NCI-H1092 (cell line): ENCODE results near the gene ADAMTS15.
"Not testable (repeated sequence)": the region's sequence is repeated elsewhere in the genome, so short reads cannot be mapped to it uniquely, and the experiment has no call there.

ENCODE experiments used
- DNase-seq: peaks from one replicate; lab custom pipeline; 2025; lab: John Stamatoyannopoulos, UW

Gene ADAMTS15

DNA sequence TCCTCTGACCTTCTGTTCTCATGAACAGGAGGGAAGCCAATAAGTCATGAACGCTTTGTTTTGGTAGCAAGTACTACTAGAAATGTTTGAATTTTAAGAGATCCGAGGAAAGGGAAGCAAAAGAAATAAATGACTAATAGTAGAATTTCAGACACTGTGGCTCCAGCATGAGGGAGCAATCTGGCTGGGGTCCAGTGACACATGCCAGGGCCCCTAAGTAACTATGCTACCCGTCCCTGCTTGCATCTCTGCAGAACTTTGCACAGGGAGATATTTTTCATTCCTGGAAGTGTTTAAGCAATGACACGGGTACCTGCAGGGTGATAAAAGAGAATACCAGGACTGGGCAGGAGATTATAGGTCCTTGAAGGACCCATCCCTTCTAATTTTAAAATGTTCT lies 12.8 kb upstream of the ADAMTS15 start:
- no peak for DNase-seq

DNA sequence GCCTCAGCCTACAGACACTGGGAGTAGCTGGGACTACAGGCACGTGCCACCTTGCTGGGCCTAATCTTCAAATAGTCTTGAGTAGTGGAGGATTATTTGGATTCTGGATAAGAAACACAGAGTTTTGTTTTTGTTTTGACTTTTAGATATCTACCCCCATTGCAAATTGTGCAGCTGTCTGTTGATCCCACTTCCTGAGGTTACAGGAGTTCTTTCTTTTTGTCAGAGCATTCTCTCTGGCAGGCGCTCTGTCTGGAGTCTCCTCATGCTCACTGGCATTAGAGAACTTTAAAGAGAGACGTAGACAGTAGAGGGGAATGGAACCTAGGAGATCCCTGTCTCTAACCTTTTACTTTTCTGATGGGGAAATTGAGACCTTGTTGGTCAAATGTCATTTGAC lies 12.3 kb upstream of the ADAMTS15 start:
- no peak for DNase-seq

GRCh38 chr11:130437848-130438247 lies 10.6 kb upstream of the ADAMTS15 start:
- DNase-seq, result no peak

GRCh38 chr11:130438401-130439159 lies 9.9 kb upstream of the ADAMTS15 start:
- DNase-seq, result not testable (repeated sequence)

GRCh38 chr11:130439160-130439519 lies 9.3 kb upstream of the ADAMTS15 start:
- DNase-seq, result no peak

GRCh38 chr11:130439876-130440275 lies 8.6 kb upstream of the ADAMTS15 start:
- no peak for DNase-seq

- DNase-seq, result no peak
These were observed 6.7 kb upstream of the ADAMTS15 start for GRCh38 chr11:130441719-130442118.

- DNase-seq, result no peak
These were observed 5.7 kb upstream of the ADAMTS15 start for GRCh38 chr11:130442737-130443136.

GRCh38 chr11:130445788-130446187 lies 2.7 kb upstream of the ADAMTS15 start:
- DNase-seq, result no peak

DNA sequence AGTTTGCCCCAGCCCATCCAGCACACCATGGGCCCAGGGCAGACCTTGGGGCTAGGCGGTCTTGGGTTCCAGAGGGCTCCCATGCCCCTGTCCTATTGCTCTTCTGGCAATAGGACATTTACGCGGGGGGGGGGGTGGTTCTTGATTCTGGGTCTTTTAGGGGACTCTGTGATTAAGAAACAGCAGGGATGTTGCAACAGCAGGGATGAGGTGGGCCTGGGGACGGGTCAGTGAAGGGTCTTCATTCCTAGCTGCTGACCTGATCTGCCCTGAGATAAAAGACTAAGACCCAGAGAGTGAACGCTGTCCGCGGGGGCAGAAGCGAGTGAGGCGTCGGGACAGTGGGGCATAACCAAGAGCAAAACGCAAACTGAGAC lies 418 bp upstream of the ADAMTS15 start:
- DNase-seq, result no peak

GRCh38 chr11:130449310-130449990 lies 1.0 kb downstream of the ADAMTS15 start:
- no peak for DNase-seq

DNA sequence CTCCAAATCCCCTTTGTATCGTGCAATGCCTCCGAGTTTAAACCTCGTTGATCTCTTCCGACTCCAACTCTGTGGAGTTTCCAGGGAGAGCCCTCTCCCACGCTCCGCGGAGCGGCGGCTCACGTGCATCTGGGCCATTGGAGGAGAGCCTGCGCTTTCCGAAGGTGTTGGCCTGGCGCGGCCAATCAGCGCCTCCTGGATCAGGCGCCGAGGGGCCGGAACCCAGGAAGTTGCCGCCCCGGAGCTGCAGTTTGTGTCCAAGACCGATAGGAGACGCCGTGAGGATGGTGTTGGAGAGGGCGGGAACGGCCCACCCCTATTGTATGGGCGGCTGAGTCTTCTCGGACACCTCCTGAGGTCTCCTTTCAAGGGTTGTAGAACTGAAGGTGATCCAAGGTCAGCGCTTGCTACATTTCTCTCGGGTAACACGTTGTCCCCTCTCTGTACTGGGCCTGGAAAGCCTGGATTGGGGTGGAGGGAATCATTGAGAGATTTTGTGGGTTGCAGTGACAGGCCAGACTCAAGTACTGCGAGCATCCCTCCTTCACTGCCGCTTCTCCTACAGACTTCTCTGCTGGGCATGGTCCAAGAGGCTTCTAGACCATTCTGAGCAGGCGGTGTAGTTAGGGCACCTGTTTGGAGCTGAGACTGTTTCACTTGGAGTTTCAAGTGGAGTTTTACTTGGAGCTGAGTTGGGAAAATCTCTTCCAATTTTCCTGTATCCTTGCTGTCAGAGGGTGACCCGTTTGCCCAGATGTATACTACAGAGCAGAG lies 1.7 kb downstream of the ADAMTS15 start:
- DNase-seq, result no peak

- no peak for DNase-seq
These were observed 3.0 kb downstream of the ADAMTS15 start for GRCh38 chr11:130451231-130452019.

DNA sequence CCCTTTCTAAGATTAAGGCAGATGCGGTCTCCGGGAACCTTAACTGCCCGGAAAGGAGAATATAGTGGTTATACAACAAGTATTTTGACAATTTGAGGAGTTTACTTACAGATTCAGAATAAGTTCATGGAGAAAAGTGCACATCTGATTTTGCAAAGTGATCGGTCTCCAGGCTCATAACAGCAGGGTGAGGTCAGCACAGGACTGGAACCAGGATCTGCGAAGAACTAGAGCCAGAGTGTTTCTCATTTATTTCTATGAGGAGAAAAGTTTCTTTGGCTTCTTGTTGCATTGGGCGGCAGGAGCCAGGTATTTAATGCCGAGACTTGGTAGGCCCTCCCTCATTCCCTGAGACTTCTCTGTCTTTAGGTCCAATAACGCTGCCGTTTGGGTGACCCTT lies 3.7 kb downstream of the ADAMTS15 start:
- DNase-seq, result no peak

GRCh38 chr11:130452940-130453339 lies 4.5 kb downstream of the ADAMTS15 start:
- no peak for DNase-seq

DNA sequence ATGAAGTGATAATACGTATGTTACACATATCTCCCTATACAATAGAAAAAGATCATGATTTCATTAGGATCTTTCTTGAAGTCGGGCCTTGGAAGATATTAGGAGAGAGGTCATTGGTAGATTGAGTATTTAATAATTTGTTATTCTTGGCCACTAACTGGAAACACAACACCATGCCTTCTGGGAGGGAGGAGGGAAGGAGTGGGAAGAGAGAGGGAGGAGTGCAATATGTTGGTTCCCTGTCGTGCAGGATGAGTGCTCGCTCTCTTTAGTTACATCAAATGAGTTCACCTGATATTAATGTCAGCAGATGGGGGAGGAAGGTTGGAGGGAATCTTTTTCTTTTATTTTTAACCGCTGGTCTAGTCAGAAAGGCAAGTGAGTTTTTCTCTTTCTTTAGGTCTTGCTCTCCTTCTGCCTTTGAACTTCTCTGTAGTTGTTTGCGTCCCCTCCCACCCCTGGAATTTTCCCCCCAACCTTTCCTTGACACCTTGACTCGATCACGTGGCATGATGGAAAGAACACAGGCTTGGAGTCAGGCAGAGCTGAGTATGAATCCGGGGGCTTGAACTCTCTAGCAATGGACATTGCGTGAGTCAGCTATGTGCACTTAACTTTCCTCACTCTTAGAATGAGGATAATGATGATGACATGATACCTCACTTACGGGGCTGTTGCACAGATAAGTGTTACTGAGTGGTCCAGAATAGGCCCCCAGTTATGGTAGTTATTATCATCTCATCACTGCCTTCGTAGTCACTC lies 6.2 kb downstream of the ADAMTS15 start:
- no peak for DNase-seq

GRCh38 chr11:130455483-130456127 lies 7.2 kb downstream of the ADAMTS15 start:
- no peak for DNase-seq

GRCh38 chr11:130456286-130456685 lies 7.8 kb downstream of the ADAMTS15 start:
- DNase-seq, result no peak

- no peak for DNase-seq
These were observed 9.4 kb downstream of the ADAMTS15 start for GRCh38 chr11:130457623-130458409.

- DNase-seq, result no peak
These were observed 9.9 kb downstream of the ADAMTS15 start for GRCh38 chr11:130458410-130458729.
